Right forelimb (tissue), 1 donor: ENCODE data around the gene STH.

Experiments used
- DNase-seq: peaks from one replicate; pipeline ENCODE4 v3.0.0-alpha.2; 2018

Gene STH

GRCh38 chr17:45968732-45969131, 30.3 kb upstream of the STH start:
- DNase-seq, result no peak

DNA sequence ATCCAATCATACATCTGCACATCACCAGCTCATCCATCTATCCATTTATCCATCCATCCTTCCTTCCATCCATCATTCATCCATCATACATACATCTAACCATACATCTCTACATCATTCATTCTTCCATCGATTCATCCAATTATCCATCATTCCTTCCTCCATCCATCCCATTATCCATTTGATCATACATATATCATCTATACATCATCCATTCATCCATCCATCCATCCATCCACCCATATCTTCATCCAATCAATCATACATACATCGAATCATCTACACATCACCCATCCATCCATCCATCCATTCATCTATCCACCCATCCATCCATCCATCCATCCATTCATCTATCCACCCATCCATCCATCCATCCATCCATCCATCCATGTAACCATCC, 29.3 kb upstream of the STH start:
- DNase-seq, result no peak

- no peak for DNase-seq
Measured at GRCh38 chr17:45970659-45971058, 28.4 kb upstream of the STH start.

GRCh38 chr17:45971698-45972141, 27.3 kb upstream of the STH start:
- DNase-seq, result no peak

DNA sequence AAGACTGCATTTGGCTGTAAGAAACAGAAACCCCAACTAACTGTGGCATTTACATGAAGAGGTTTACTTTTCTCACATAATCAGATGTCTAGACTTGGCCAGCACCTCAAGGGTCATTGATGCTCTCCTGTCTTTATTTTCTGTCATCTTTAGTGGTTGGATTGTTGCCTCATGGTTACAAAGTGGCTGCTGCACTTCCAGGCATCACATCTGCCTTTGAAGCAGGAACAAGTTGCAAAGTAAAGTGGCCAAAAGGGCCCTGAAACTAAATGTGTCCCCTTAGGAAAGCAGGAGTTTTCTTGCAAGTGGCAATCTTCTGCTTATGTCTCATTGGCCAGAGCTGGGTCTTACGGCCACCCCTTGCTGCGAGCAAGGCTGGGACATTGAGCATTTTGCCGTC, 26.5 kb upstream of the STH start:
- no peak for DNase-seq

DNA sequence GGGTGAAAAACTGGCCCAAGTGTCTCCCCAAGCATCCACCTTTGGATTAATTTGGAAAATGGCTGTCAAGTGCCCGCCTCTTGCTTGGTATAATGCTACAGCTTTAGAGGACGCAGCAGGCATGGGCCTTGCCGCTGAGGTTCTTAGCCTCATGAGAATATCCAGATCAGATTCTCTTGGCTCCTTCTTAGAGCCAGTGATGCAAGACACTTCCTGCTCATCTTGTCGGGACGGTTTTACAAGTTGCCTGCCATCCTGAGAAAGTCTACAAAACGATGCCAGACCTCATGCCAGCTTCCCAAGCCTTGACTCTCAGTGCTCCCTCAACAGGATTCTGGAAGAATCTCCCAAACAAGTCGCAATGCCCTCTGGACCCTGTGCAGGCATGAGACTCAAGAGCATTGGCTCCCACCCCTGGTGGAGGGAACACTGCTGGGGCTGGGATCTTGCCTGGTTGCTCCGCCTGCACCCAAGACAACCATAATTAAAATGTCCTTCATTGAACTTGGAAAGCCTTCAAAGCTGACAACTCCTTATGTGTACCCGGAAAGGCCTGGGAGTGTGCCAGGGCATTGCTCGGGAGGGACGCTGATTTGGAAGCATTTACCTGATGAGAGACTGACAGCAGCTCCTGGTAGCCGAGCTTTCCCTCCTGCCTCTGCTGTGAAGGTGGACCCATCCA, 25.8 kb upstream of the STH start:
- DNase-seq, result no peak

DNA sequence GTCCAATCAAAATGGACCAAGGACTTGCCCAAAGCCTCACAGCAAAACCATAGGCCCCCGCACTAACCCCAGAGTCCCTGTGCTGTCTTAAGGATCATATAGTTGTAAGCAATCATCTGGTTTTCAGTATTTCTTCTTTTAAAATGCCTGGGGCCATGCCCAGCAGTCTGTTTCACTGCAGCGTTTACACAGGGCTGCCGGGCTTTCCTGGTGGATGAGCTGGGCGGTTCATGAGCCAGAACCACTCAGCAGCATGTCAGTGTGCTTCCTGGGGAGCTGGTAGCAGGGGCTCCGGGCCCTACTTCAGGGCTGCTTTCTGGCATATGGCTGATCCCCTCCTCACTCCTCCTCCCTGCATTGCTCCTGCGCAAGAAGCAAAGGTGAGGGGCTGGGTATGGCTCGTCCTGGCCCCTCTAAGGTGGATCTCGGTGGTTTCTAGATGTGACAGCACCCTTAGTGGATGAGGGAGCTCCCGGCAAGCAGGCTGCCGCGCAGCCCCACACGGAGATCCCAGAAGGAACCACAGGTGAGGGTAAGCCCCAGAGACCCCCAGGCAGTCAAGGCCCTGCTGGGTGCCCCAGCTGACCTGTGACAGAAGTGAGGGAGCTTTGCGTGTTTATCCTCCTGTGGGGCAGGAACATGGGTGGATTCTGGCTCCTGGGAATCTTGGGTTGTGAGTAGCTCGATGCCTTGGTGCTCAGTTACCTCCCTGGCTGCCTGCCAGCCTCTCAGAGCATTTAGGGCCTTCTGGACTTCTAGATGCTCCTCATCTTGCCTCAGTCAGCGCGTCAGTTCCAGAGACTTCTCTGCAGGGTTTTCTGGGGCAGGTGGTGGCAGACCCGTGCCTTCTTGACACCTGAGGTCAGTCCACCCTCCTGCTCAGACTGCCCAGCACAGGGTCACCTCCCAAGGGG, 24.8 kb upstream of the STH start:
- DNase-seq, result no peak

- no peak for DNase-seq
Measured at GRCh38 chr17:45974916-45975630, 24.0 kb upstream of the STH start.

GRCh38 chr17:45975640-45976295, 23.3 kb upstream of the STH start:
- no peak for DNase-seq

GRCh38 chr17:45976391-45976754, 22.7 kb upstream of the STH start:
- DNase-seq, result no peak

- no peak for DNase-seq
Measured at GRCh38 chr17:45976755-45977505, 22.1 kb upstream of the STH start.

DNA sequence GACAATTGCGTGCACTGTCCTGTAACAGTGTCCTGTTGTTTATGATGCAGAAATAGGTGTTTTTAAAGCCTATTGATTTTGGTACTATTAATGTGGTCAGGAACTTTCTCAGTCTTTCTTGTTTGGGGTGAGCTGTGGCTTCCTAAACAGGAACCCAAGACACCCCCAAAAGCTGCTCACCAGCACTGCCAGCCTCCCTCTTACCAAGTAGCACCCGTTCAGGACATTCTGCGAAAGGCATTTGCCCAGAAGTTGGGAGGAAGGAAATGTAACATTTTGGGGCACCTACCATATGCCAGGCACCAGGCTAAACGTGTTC, 21.6 kb upstream of the STH start:
- no peak for DNase-seq

DNA sequence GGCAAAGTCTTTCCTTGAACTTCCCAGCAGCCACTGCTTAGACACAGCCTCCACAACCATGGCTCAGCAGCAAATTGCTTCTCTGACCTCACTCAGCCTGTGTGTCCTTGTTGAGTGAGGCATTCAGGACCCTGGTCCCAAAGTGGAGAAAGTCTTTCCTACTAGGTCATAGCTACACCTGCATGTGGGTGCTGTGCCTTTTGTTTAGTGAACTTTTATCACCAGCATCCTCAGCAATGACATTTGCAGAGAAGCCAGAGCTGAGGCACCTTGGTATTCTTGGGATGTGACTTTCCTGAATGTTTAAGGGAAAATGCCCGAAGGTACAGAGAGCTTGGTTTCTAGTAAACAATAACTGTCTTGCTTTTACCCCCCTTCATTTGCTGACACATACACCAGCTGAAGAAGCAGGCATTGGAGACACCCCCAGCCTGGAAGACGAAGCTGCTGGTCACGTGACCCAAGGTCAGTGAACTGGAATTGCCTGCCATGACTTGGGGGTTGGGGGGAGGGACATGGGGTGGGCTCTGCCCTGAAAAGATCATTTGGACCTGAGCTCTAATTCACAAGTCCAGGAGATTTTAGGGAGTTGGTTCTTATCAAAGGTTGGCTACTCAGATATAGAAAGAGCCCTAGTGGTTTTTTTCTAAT, 20.9 kb upstream of the STH start:
- DNase-seq, result no peak

GRCh38 chr17:45979137-45979536, 19.9 kb upstream of the STH start:
- no peak for DNase-seq

- DNase-seq, result no peak
Measured at GRCh38 chr17:45980855-45981254, 18.2 kb upstream of the STH start.

DNA sequence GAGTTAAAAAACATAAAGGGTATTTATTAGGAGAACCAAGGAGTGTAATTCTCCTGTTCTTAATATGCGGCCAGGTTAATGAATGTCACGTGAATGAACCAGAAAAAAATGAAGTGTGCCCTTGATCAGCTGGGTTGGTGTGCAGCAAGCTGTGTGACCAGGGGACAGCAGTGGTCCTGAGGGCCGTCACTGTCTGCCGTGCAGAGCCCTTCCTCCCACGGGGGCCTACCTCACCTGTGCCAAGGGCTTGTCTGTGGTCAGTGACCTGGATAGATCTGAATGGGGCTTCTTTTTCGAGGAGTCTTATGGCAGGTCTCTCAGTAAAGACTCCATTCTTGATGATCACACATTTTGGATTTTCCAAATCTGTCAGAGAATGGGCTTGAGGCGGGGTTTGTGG, 17.7 kb upstream of the STH start:
- no peak for DNase-seq

DNA sequence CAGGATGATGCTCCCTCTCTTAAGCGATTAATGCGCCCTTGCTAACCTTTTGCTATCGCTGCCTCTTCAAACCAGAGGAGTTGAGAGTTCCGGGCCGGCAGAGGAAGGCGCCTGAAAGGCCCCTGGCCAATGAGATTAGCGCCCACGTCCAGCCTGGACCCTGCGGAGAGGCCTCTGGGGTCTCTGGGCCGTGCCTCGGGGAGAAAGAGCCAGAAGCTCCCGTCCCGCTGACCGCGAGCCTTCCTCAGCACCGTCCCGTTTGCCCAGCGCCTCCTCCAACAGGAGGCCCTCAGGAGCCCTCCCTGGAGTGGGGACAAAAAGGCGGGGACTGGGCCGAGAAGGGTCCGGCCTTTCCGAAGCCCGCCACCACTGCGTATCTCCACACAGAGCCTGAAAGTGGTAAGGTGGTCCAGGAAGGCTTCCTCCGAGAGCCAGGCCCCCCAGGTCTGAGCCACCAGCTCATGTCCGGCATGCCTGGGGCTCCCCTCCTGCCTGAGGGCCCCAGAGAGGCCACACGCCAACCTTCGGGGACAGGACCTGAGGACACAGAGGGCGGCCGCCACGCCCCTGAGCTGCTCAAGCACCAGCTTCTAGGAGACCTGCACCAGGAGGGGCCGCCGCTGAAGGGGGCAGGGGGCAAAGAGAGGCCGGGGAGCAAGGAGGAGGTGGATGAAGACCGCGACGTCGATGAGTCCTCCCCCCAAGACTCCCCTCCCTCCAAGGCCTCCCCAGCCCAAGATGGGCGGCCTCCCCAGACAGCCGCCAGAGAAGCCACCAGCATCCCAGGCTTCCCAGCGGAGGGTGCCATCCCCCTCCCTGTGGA, 16.0 kb upstream of the STH start:
- DNase-seq, result no peak

GRCh38 chr17:45983614-45984310, 15.3 kb upstream of the STH start:
- no peak for DNase-seq

DNA sequence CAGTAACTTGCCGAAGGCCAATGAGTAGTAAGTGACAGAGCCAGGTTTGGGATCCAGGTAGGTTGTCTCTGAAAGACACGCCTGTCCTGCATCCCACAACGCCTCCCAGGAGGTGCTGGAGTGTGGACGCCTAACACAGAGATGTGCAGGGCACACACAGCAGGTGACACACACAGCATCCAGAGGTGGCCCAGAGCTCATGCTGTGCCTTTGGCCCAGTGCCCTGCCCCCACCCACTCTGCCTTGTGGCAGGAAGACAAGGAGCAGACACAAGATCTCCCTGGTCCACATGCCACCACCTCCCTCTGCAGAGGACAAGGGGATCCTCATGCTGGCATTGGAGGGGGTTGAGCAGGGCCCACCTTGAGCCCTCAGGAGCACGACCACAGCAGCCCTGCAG, 14.7 kb upstream of the STH start:
- no peak for DNase-seq

- no peak for DNase-seq
Measured at GRCh38 chr17:45985447-45985846, 13.6 kb upstream of the STH start.

GRCh38 chr17:45986056-45986455, 13.0 kb upstream of the STH start:
- no peak for DNase-seq
